HepG2 (cell line): Measurements from ENCODE around the gene STARD5. TPM values are rescaled to one million over a fixed set of nuclear protein-coding genes. Genes with fewer than 3 reads are reported as not detected.

ENCODE experiments used
- DR1 ChIP-seq: sonication (generic); formaldehyde crosslinking; IDR thresholded peaks from 2 replicates; pipeline ENCODE4 v1.8.0; 2021; ENCODE audit warnings: mild to moderate bottlenecking, missing genetic modification reagents, inconsistent platforms
- GZF1 ChIP-seq: sonication (generic); formaldehyde crosslinking; IDR thresholded peaks from 2 replicates; pipeline ENCODE4 v1.5.1; 2020; ENCODE audit warnings: mild to moderate bottlenecking, missing genetic modification reagents
- JUND ChIP-seq: sonication (generic); formaldehyde crosslinking; IDR thresholded peaks from 2 replicates; pipeline ENCODE4 v1.8.0; 2022; ENCODE audit warnings: mild to moderate bottlenecking, missing genetic modification reagents
- PRMT3 ChIP-seq: sonication (generic); formaldehyde crosslinking; IDR thresholded peaks from 2 replicates; pipeline ENCODE4 v1.8.1; 2022; ENCODE audit warnings: low read depth, mild to moderate bottlenecking, moderate library complexity, missing genetic modification reagents, borderline replicate concordance
- PTBP1 ChIP-seq: fragments of 200-400 bp; formaldehyde crosslinking; IDR thresholded peaks from 2 replicates; pipeline ENCODE4 v1.6.1; 2018; ENCODE audit warnings: low read length, low read depth; ENCODE audit not compliant: poor library complexity, severe bottlenecking
- SALL2 ChIP-seq: sonication (generic); formaldehyde crosslinking; IDR thresholded peaks from 2 replicates; pipeline ENCODE4 v1.8.1; 2023; ENCODE audit warnings: mild to moderate bottlenecking, missing genetic modification reagents, inconsistent platforms
- TGIF2 ChIP-seq: IDR thresholded peaks from 2 replicates; pipeline ENCODE4 v1.6.1; 2016; ENCODE audit warnings: control low read depth, missing compliant biosample characterization
- THAP11 ChIP-seq: IDR thresholded peaks from 2 replicates; pipeline ENCODE4 v1.6.1; 2016; ENCODE audit warnings: missing biosample characterization, missing genetic modification reagents
- TRIM24 ChIP-seq: sonication (generic); formaldehyde crosslinking; IDR thresholded peaks from 2 replicates; pipeline ENCODE4 v1.8.0; 2022; ENCODE audit warnings: mild to moderate bottlenecking, missing genetic modification reagents
- ZNF383 ChIP-seq: sonication (generic); formaldehyde crosslinking; IDR thresholded peaks from 2 replicates; pipeline ENCODE4 v1.4.0; 2020; ENCODE audit warnings: missing genetic modification reagents, mild to moderate bottlenecking, borderline replicate concordance
- ZNF605 ChIP-seq: sonication (generic); formaldehyde crosslinking; IDR thresholded peaks from 2 replicates; pipeline ENCODE4 v1.8.0; 2022; ENCODE audit warnings: mild to moderate bottlenecking, missing genetic modification reagents
- ZNF720 ChIP-seq: sonication (generic); formaldehyde crosslinking; IDR thresholded peaks from 2 replicates; pipeline ENCODE4 v1.4.0; 2020; ENCODE audit warnings: missing genetic modification reagents
- ZNF747 ChIP-seq: sonication (generic); formaldehyde crosslinking; IDR thresholded peaks from 2 replicates; pipeline ENCODE4 v1.8.1; 2023; ENCODE audit warnings: missing genetic modification reagents, mild to moderate bottlenecking, borderline replicate concordance
- polyA plus RNA-seq, 8 experiments: library from polyadenylated mRNA; depleted of rRNA in 3 of 8; stranded (reverse) in 7 of 8; unstranded in 1 of 8; fragments of >200 nt; fragmentation: Illumina TruSeq in 4 of 8; extraction: Trizol in 4 of 8; gene quantifications; 2 replicates each; pipeline versions ENCODE4 v1.2.1 to v1.2.3, GENCODE V29; 2011 to 2016; ENCODE audit warnings: low read depth in 4 of 8, missing spikeins in 1 of 8, mixed read lengths in 1 of 8; ENCODE audit not compliant: insufficient read depth in 1 of 8
- total RNA-seq, 5 experiments: library from RNA; depleted of rRNA; stranded (reverse); fragments of >200 nt; fragmentation: Illumina TruSeq; extraction: Trizol; gene quantifications; 2 replicates each; pipeline ENCODE4 v1.2.3, GENCODE V29; 2016; ENCODE audit warnings: low read depth in 1 of 5
- TF ChIP-seq, protein P1 (sequence below): sonication (generic); formaldehyde crosslinking; IDR thresholded peaks from 2 replicates; pipeline ENCODE4 v1.8.1; 2022; ENCODE audit warnings: mild to moderate bottlenecking, missing genetic modification reagents
- TF ChIP-seq, protein P2 (sequence below): sonication (generic); formaldehyde crosslinking; IDR thresholded peaks from 2 replicates; pipeline ENCODE4 v1.4.0; 2020; ENCODE audit warnings: missing genetic modification reagents, borderline replicate concordance
- TF ChIP-seq, protein P3 (sequence below), 2 experiments: sonication (generic) in 1 of 2; formaldehyde crosslinking in 1 of 2; IDR thresholded peaks; 2 replicates each; pipeline versions ENCODE4 v1.5.1 to v1.6.1; 2011 to 2020; ENCODE audit warnings: borderline replicate concordance in 1 of 2, low read depth in 1 of 2, low read length in 1 of 2, mild to moderate bottlenecking in 1 of 2, missing genetic modification reagents in 1 of 2, moderate library complexity in 1 of 2
- TF ChIP-seq, protein P4 (sequence below): sonication (generic); formaldehyde crosslinking; IDR thresholded peaks from 2 replicates; pipeline ENCODE4 v1.4.0; 2020; ENCODE audit warnings: low read depth, mild to moderate bottlenecking, missing genetic modification reagents
- TF ChIP-seq, protein P5 (sequence below): sonication (generic); formaldehyde crosslinking; IDR thresholded peaks from 2 replicates; pipeline ENCODE4 v1.8.0; 2022; ENCODE audit warnings: mild to moderate bottlenecking, missing genetic modification reagents
- TF ChIP-seq, protein P6 (sequence below): IDR thresholded peaks from 2 replicates; pipeline ENCODE4 v1.6.1; 2016

The STARD5 gene
- total and polyA plus RNA-seq, 2 of the 13 experiments (the other 11 are each of a cell fraction or from before 2014, with no cell fraction given) = 3.1 to 3.5 TPM

DNA sequence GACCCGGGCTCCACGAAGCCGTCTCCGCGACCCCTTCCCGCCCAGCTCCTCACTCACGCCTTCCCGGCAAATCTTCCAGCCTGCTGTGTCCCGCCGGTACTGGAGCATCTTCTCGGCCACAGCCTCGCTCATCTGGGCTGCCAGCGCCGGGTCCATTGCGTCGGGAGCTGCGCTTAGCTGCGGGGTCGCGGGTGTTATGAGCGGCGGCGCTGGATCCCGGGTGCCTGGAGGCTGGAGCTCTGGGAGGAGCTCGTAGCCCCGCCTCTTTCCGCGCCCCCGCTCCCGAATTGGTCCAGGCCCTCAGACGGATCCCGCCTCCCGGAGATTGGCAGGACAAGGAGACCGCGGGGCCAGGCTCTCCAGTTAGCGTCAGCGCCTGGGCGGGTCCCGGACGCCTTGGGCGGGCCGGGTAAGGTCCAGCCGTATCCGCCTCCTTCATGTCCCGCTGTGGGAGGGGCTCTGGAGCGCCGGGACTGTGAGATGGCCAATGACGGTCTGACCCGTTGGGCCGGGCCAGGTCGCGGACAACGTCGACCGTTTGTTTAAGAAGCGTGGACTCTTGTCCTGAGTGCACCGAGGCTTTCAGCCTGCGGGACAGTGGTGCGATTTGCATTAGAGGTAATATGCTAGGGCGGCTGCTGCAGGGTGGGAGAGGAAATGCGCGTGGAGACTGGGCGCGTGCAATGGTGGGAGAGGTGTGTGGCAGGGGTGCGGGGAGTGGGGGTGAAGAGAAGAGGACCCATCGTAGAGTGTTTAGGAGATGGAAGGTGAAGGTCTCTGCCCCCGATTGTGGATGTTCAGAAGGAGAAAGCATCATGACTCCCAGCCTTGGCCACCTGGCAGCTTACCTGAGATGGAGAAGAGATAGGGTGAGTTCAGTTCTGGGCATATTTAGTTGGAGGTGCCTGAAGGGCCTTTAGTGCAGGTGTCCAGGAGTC, at the start of gene STARD5 (continued):
- TF ChIP-seq, protein P1, sequence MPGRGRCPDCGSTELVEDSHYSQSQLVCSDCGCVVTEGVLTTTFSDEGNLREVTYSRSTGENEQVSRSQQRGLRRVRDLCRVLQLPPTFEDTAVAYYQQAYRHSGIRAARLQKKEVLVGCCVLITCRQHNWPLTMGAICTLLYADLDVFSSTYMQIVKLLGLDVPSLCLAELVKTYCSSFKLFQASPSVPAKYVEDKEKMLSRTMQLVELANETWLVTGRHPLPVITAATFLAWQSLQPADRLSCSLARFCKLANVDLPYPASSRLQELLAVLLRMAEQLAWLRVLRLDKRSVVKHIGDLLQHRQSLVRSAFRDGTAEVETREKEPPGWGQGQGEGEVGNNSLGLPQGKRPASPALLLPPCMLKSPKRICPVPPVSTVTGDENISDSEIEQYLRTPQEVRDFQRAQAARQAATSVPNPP (CRISPR knock-in tag) = no peak
- TF ChIP-seq PRMT3 (CRISPR knock-in tag) = no peak
- TF ChIP-seq, protein P2, sequence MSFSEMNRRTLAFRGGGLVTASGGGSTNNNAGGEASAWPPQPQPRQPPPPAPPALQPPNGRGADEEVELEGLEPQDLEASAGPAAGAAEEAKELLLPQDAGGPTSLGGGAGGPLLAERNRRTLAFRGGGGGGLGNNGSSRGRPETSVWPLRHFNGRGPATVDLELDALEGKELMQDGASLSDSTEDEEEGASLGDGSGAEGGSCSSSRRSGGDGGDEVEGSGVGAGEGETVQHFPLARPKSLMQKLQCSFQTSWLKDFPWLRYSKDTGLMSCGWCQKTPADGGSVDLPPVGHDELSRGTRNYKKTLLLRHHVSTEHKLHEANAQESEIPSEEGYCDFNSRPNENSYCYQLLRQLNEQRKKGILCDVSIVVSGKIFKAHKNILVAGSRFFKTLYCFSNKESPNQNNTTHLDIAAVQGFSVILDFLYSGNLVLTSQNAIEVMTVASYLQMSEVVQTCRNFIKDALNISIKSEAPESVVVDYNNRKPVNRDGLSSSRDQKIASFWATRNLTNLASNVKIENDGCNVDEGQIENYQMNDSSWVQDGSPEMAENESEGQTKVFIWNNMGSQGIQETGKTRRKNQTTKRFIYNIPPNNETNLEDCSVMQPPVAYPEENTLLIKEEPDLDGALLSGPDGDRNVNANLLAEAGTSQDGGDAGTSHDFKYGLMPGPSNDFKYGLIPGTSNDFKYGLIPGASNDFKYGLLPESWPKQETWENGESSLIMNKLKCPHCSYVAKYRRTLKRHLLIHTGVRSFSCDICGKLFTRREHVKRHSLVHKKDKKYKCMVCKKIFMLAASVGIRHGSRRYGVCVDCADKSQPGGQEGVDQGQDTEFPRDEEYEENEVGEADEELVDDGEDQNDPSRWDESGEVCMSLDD (CRISPR knock-in tag) = no peak
- peak; percentile 87 for TF ChIP-seq DR1 (CRISPR knock-in tag)
- no peak for TF ChIP-seq ZNF747 (CRISPR knock-in tag)
- no peak for TF ChIP-seq JUND (CRISPR knock-in tag)
- TF ChIP-seq PTBP1 = no peak
- TF ChIP-seq, protein P3, sequence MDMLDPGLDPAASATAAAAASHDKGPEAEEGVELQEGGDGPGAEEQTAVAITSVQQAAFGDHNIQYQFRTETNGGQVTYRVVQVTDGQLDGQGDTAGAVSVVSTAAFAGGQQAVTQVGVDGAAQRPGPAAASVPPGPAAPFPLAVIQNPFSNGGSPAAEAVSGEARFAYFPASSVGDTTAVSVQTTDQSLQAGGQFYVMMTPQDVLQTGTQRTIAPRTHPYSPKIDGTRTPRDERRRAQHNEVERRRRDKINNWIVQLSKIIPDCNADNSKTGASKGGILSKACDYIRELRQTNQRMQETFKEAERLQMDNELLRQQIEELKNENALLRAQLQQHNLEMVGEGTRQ (IDR thresholded peaks at IDR 0.05; ENCODE audit: low read depth, low read length) = no peak
- TF ChIP-seq, protein P3 (CRISPR knock-in tag; IDR thresholded peaks at IDR 0.05; ENCODE audit: borderline replicate concordance) = no peak; the same call in 1 of the 2 replicates
- TF ChIP-seq, protein P4, sequence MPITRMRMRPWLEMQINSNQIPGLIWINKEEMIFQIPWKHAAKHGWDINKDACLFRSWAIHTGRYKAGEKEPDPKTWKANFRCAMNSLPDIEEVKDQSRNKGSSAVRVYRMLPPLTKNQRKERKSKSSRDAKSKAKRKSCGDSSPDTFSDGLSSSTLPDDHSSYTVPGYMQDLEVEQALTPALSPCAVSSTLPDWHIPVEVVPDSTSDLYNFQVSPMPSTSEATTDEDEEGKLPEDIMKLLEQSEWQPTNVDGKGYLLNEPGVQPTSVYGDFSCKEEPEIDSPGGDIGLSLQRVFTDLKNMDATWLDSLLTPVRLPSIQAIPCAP (CRISPR knock-in tag) = no peak
- TF ChIP-seq SALL2 = no peak
- TF ChIP-seq, protein P5, sequence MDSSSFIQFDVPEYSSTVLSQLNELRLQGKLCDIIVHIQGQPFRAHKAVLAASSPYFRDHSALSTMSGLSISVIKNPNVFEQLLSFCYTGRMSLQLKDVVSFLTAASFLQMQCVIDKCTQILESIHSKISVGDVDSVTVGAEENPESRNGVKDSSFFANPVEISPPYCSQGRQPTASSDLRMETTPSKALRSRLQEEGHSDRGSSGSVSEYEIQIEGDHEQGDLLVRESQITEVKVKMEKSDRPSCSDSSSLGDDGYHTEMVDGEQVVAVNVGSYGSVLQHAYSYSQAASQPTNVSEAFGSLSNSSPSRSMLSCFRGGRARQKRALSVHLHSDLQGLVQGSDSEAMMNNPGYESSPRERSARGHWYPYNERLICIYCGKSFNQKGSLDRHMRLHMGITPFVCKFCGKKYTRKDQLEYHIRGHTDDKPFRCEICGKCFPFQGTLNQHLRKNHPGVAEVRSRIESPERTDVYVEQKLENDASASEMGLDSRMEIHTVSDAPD = no peak
- TF ChIP-seq ZNF383 (CRISPR knock-in tag) = no peak
- TF ChIP-seq TGIF2 = no peak
- TF ChIP-seq ZNF720 = no peak
- TF ChIP-seq, protein P6, sequence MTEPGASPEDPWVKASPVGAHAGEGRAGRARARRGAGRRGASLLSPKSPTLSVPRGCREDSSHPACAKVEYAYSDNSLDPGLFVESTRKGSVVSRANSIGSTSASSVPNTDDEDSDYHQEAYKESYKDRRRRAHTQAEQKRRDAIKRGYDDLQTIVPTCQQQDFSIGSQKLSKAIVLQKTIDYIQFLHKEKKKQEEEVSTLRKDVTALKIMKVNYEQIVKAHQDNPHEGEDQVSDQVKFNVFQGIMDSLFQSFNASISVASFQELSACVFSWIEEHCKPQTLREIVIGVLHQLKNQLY (CRISPR knock-in tag) = no peak
- TF ChIP-seq TRIM24 (CRISPR knock-in tag) = no peak
- peak; percentile 46 for TF ChIP-seq THAP11 (CRISPR knock-in tag)
- 0 out of 2 replicates have a peak, but pooled peaks have one; percentile 33 for TF ChIP-seq GZF1 (CRISPR knock-in tag)
- 0 out of 2 replicates have a peak, but pooled peaks have one; percentile 24 for TF ChIP-seq ZNF605
